GM19193 (cell line): Measurements from ENCODE around the gene KRTAP1-3.

ENCODE experiments used
- POLR2A ChIP-seq: IDR thresholded peaks from 4 replicates; pipeline ENCODE4 v1.6.1; 2011; ENCODE audit not compliant: insufficient read depth, insufficient read length; ENCODE audit errors: extremely low read depth

KRTAP1-3 gene

DNA sequence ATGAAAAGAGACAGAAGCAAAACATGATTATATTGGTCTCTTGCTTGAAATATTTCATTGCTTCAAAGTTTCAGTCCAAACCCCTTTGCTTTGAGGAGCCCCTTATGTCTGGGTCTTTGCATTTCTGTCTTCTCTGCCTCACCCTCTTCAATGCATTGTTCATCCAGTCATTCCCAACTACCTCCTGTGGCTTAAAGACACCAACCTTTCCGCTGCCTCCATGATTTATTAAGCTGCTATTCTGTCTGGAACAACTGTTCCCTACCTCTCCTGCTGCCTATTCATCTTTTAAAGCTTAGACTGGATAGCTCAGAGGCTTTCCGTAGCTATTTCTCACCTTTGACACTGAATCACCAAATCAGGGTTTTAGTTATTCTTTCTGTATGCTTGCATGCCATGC is 37.3 kb downstream of the KRTAP1-3 start:
- no peak for TF ChIP-seq POLR2A

DNA sequence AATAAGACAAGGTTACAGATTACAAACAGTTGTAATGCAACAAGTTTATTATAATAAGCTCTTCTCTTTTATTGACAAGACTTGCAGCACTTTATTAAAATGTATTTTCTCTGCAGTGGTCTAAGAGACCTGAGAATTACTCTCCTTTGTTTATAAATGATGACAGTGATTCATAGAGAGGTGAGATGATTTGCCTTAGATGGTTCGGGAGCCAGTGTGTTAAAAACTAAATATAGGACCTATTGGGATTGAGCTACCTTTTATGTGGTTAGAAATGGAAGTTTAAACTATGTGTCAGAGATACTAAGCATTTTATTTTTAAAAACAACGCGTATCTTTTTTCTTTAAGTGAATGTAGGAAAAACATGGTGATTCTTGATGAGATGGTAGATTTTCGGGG is 37.8 kb downstream of the KRTAP1-3 start:
- no peak for TF ChIP-seq POLR2A

GRCh38 chr17:40995116-40995515 is 39.6 kb downstream of the KRTAP1-3 start:
- no peak for TF ChIP-seq POLR2A

- no peak for TF ChIP-seq POLR2A
Measured at GRCh38 chr17:40993839-40994238, 40.8 kb downstream of the KRTAP1-3 start, which contains the start of gene KRTAP3-3. TSS of gene KRTAP3-3 (minus strand) at chr17:40994164. CDS start at chr17:40994097, 67 bp downstream.

DNA sequence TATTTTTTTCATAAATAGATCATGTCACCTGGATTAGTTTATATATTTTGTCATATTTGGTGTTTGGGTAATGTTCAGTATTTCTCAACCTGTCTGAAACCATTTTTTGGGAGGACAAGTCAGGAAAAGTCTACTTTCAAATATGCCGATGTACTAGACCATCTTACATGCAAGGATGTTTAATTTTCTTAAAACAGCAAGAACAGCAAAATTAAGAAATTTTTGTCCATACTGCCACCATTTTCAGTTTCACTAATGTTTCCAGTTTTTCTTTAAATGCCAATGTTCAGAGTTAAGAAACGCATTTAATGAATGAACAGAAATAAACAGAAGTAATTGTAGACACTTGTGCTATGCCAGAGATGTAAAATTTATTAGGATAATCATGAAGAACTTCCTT is 41.6 kb downstream of the KRTAP1-3 start:
- TF ChIP-seq POLR2A = no peak

DNA sequence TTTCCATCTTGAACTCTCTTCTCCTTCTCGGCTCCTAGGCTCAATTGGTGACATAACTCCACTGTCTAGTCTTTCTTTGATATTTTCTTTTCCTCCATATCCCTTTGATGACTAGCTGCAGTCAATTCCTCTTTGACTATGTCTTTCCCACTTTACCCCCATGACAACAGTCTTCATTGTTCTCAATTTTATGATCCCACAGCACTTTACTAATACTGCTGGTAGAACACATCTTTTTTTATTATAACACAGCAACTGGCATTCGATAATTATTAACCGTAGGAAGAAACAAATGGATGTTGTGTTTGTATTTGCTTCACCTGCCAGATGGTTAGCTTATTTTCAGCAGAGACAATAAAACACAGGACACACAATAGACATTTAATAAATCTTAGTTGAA is 42.0 kb downstream of the KRTAP1-3 start:
- no peak for TF ChIP-seq POLR2A

GRCh38 chr17:40986920-40987319 is 47.8 kb downstream of the KRTAP1-3 start:
- TF ChIP-seq POLR2A = no peak

- no peak for TF ChIP-seq POLR2A
Measured at GRCh38 chr17:40984226-40984625, 50.4 kb downstream of the KRTAP1-3 start, which contains the start of gene KRT40. TSS of gene KRT40 (minus strand) at chr17:40984326. CDS start at chr17:40984273, 53 bp downstream.
